Chondrocyte (in vitro differentiated cells): ENCODE measurements around the gene CYFIP1. TPM values are rescaled to one million over a fixed set of nuclear protein-coding genes. Genes with fewer than 3 reads are reported as not detected.

Experiments
- DNase-seq: peaks from one replicate; pipeline ENCODE4 v3.0.0; 2021; ENCODE audit warnings: mixed read lengths, low spot score
- H3K27ac Mint-ChIP-seq: one replicate; pipeline ENCODE4 v1.8.0; 2021; ENCODE audit warnings: mild to moderate bottlenecking, moderate library complexity, mixed read lengths; ENCODE audit not compliant: unreplicated experiment
- H3K27me3 Mint-ChIP-seq: 2 replicates; pipeline ENCODE4 v1.8.0; 2021; ENCODE audit warnings: low read depth, mixed read lengths
- H3K36me3 Mint-ChIP-seq: 2 replicates; pipeline ENCODE4 v1.8.0; 2021; ENCODE audit warnings: low read depth, mixed read lengths
- H3K4me1 Mint-ChIP-seq: 2 replicates; pipeline ENCODE4 v1.8.0; 2021; ENCODE audit warnings: low read depth, mild to moderate bottlenecking, mixed read lengths
- H3K4me3 Mint-ChIP-seq: one replicate; pipeline ENCODE4 v1.8.0; 2021; ENCODE audit warnings: mild to moderate bottlenecking, moderate library complexity, mixed read lengths; ENCODE audit not compliant: unreplicated experiment
- H3K9me3 Mint-ChIP-seq: 2 replicates; pipeline ENCODE4 v1.8.0; 2021; ENCODE audit warnings: low read depth, mixed read lengths
- total RNA-seq: library from RNA; stranded (reverse); gene quantifications from 3 replicates; pipeline ENCODE4 v1.2.1, GENCODE V29; 2021
- TF ChIP-seq, protein P1 (sequence below): fragments of 200-600 bp; sonication (generic); IDR thresholded peaks from 2 replicates; pipeline ENCODE4 v1.5.0; 2021; ENCODE audit warnings: antibody characterized with exemption, mild to moderate bottlenecking, moderate library complexity

Gene CYFIP1
- total RNA-seq, 1 donor from 2014 or later = 98.5 TPM

GRCh38 chr15:22866079-22866478, 114.1 kb downstream of the CYFIP1 start:
- Mint-ChIP-seq H3K27me3 (no peaks in the 10 kb centered on the region), H3K4me3 (no peak overlapping the region), H3K9me3 (no peaks in the 10 kb centered on the region), H3K4me1 (peaks cover 14% of the 10 kb centered on the region), H3K36me3 (peaks cover 51% of the 10 kb centered on the region), H3K27ac (peak overlapping the region; percentile 27)
- no peak for DNase-seq
- TF ChIP-seq, protein P1, sequence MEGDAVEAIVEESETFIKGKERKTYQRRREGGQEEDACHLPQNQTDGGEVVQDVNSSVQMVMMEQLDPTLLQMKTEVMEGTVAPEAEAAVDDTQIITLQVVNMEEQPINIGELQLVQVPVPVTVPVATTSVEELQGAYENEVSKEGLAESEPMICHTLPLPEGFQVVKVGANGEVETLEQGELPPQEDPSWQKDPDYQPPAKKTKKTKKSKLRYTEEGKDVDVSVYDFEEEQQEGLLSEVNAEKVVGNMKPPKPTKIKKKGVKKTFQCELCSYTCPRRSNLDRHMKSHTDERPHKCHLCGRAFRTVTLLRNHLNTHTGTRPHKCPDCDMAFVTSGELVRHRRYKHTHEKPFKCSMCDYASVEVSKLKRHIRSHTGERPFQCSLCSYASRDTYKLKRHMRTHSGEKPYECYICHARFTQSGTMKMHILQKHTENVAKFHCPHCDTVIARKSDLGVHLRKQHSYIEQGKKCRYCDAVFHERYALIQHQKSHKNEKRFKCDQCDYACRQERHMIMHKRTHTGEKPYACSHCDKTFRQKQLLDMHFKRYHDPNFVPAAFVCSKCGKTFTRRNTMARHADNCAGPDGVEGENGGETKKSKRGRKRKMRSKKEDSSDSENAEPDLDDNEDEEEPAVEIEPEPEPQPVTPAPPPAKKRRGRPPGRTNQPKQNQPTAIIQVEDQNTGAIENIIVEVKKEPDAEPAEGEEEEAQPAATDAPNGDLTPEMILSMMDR = no peak

GRCh38 chr15:22863356-22863755, 116.8 kb downstream of the CYFIP1 start:
- Mint-ChIP-seq H3K36me3 (peaks cover 41% of the 10 kb centered on the region), H3K27ac (no peak overlapping the region), H3K27me3 (no peaks in the 10 kb centered on the region), H3K4me3 (no peak overlapping the region), H3K4me1 (peaks cover 14% of the 10 kb centered on the region), H3K9me3 (no peaks in the 10 kb centered on the region)
- TF ChIP-seq, protein P1 = no peak
- no peak for DNase-seq

DNA sequence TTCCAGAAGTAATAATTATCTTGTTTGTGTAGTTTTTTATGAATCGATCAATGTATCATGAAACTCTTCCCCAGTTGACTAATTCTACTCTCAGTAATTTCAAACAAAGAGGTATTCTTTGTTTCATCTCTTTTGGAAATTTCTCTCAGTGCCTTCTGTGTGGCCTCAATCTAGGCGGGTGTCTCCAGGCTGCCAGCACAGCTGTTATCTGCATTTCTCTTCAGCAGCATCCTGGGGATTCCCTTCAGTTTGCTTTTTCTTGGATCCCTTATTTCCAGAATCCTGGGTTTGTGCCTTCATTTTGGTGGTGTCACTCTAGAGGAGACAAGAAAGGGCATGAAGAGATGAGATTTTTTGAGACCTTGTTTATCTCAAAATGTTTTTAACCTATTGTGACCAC, 119.0 kb downstream of the CYFIP1 start:
- peaks cover 40% of the 10 kb centered on the region for H3K36me3 Mint-ChIP-seq
- no peaks in the 10 kb centered on the region for H3K9me3 Mint-ChIP-seq
- no peak overlapping the region for H3K27ac Mint-ChIP-seq

GRCh38 chr15:22856659-22857058, 123.5 kb downstream of the CYFIP1 start:
- TF ChIP-seq, protein P1 = no peak
- DNase-seq = no peak
- Mint-ChIP-seq H3K9me3 (no peaks in the 10 kb centered on the region), H3K4me1 (no peaks in the 10 kb centered on the region), H3K27me3 (no peaks in the 10 kb centered on the region), H3K4me3 (no peak overlapping the region), H3K36me3 (peaks cover 31% of the 10 kb centered on the region), H3K27ac (no peak overlapping the region)

More for the DNA sequence above, 119.0 kb downstream of the CYFIP1 start:
- Mint-ChIP-seq H3K4me3 (no peak overlapping the region), H3K4me1 (peaks cover 14% of the 10 kb centered on the region), H3K27me3 (no peaks in the 10 kb centered on the region)
- DNase-seq = no peak
- TF ChIP-seq, protein P1 = no peak

GRCh38 chr15:22855791-22856190, 124.4 kb downstream of the CYFIP1 start:
- no peaks in the 10 kb centered on the region for H3K9me3 Mint-ChIP-seq

More at GRCh38 chr15:22855791-22856190, 124.4 kb downstream of the CYFIP1 start:
- Mint-ChIP-seq H3K4me1 (no peaks in the 10 kb centered on the region), H3K27ac (no peak overlapping the region), H3K27me3 (no peaks in the 10 kb centered on the region), H3K4me3 (no peak overlapping the region), H3K36me3 (peaks cover 29% of the 10 kb centered on the region)
- TF ChIP-seq, protein P1 = no peak
- DNase-seq = no peak
